Stimulated activated memory B cell treated with anti-CD40 and anti-IgM and Interleukin-4, amounts not matched to agents 10 μg/mL and 1 μg/mL and 100 μg/mL, for 72 hours (primary cell): ENCODE data around the gene TRAPPC10.

Experiments
- ATAC-seq: fragments of 150-1000 bp; cut with Tn5 transposase; 2 replicates; pipeline ENCODE4 v1.10.0; 2021
- H3K27ac Mint-ChIP-seq: one replicate; pipeline ENCODE4 v1.8.0; 2022; ENCODE audit warnings: mild to moderate bottlenecking, mixed read lengths
- H3K27me3 Mint-ChIP-seq: one replicate; pipeline ENCODE4 v1.8.0; 2022; ENCODE audit warnings: mixed read lengths
- H3K36me3 Mint-ChIP-seq: one replicate; pipeline ENCODE4 v1.8.0; 2022; ENCODE audit warnings: mixed read lengths
- H3K4me1 Mint-ChIP-seq: one replicate; pipeline ENCODE4 v1.8.0; 2022; ENCODE audit warnings: mixed read lengths
- H3K4me3 Mint-ChIP-seq: one replicate; pipeline ENCODE4 v1.8.0; 2022; ENCODE audit warnings: mild to moderate bottlenecking, moderate library complexity, mixed read lengths
- H3K9me3 Mint-ChIP-seq: one replicate; pipeline ENCODE4 v1.8.0; 2022; ENCODE audit warnings: mixed read lengths

TRAPPC10 gene

GRCh38 chr21:44057960-44058651, 46.0 kb downstream of the TRAPPC10 start:
- Mint-ChIP-seq H3K4me3 (peak overlapping the region; percentile 27), H3K9me3 (no peaks in the 10 kb centered on the region), H3K27me3 (no peaks in the 10 kb centered on the region), H3K4me1 (peaks cover 30% of the 10 kb centered on the region), H3K36me3 (peaks cover 68% of the 10 kb centered on the region), H3K27ac (peak overlapping the region; percentile 38)
- no peak for ATAC-seq

DNA sequence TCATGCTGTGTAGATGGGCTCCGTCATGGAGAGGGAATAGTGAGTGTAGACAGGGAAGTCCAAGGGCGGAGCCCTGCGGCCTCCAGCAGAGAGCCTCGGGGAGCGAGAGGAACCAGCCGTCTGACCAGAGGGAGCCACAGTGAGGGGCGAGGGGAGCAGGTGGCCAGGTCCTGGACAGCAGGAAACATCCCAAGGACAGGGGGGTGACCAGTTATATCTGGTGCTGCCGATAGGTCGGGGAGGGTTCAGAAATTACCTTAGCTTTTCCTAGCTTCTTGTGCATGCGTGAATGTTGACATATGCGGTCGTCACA, 46.5 kb downstream of the TRAPPC10 start:
- H3K36me3 Mint-ChIP-seq, result peaks cover 69% of the 10 kb centered on the region
- no peak for ATAC-seq
- peaks cover 30% of the 10 kb centered on the region for H3K4me1 Mint-ChIP-seq
- no peaks in the 10 kb centered on the region for H3K27me3 Mint-ChIP-seq
- no peak overlapping the region for H3K27ac Mint-ChIP-seq
- H3K4me3 Mint-ChIP-seq, result no peak overlapping the region
- no peaks in the 10 kb centered on the region for H3K9me3 Mint-ChIP-seq

- no peak for ATAC-seq
- no peak overlapping the region for H3K27ac Mint-ChIP-seq
- no peaks in the 10 kb centered on the region for H3K9me3 Mint-ChIP-seq
- no peak overlapping the region for H3K4me3 Mint-ChIP-seq
- no peaks in the 10 kb centered on the region for H3K27me3 Mint-ChIP-seq
- peaks cover 30% of the 10 kb centered on the region for H3K4me1 Mint-ChIP-seq
- peaks cover 68% of the 10 kb centered on the region for H3K36me3 Mint-ChIP-seq
Observed at GRCh38 chr21:44058981-44059380, 46.9 kb downstream of the TRAPPC10 start.

DNA sequence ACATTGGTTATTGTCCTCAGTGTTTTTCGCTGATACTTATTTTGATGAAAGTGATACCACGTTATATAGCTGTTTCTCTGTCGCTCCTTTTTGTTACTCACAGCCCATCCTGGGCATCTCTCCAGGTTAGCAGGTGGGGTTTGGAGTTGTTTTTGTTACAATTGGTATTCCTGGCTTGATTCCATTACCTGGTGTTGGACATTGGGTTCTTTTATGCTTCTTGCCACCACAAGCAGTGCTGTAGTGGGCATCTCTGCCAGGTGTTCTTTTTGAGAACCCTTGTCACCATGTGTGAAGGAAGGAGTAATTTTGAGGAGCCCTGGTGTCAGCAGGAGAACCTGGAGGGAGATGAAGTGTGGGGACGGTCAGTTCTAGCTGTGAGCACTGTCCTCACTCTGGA, 47.6 kb downstream of the TRAPPC10 start:
- no peak overlapping the region for H3K4me3 Mint-ChIP-seq
- no peaks in the 10 kb centered on the region for H3K27me3 Mint-ChIP-seq
- H3K36me3 Mint-ChIP-seq, result peaks cover 71% of the 10 kb centered on the region
- no peak for ATAC-seq
- H3K27ac Mint-ChIP-seq, result no peak overlapping the region
- peaks cover 33% of the 10 kb centered on the region for H3K4me1 Mint-ChIP-seq
- H3K9me3 Mint-ChIP-seq, result no peaks in the 10 kb centered on the region

DNA sequence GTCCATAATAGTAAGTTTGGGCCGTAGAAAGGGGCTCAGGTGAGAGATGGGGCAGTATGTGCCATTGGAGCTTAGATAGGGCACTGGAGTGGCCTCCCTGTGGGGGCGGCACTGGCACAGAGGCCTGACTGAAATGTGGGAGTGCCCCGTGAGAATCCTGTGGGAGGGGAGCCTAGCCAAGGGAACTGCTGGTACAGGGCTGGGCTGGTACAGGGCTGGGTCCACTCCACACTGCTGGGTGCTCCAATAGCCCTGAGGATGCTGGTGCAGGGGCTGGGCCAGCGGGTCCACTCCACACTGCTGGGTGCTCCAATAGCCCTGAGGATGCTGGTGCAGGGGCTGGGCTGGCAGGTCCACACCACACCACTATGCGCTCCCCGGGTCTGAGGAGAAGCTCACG, 50.3 kb downstream of the TRAPPC10 start:
- peaks cover 65% of the 10 kb centered on the region for H3K36me3 Mint-ChIP-seq

GRCh38 chr21:44063151-44063912, 51.2 kb downstream of the TRAPPC10 start:
- Mint-ChIP-seq H3K9me3 (no peaks in the 10 kb centered on the region), H3K4me1 (peaks cover 32% of the 10 kb centered on the region), H3K36me3 (peaks cover 64% of the 10 kb centered on the region), H3K27me3 (no peaks in the 10 kb centered on the region), H3K4me3 (no peak overlapping the region), H3K27ac (peak overlapping the region; percentile 45)
- no peak for ATAC-seq

More for the DNA sequence above, 50.3 kb downstream of the TRAPPC10 start:
- Mint-ChIP-seq H3K9me3 (no peaks in the 10 kb centered on the region), H3K4me1 (peaks cover 40% of the 10 kb centered on the region), H3K27me3 (no peaks in the 10 kb centered on the region), H3K27ac (no peak overlapping the region), H3K4me3 (no peak overlapping the region)
- no peak for ATAC-seq

DNA sequence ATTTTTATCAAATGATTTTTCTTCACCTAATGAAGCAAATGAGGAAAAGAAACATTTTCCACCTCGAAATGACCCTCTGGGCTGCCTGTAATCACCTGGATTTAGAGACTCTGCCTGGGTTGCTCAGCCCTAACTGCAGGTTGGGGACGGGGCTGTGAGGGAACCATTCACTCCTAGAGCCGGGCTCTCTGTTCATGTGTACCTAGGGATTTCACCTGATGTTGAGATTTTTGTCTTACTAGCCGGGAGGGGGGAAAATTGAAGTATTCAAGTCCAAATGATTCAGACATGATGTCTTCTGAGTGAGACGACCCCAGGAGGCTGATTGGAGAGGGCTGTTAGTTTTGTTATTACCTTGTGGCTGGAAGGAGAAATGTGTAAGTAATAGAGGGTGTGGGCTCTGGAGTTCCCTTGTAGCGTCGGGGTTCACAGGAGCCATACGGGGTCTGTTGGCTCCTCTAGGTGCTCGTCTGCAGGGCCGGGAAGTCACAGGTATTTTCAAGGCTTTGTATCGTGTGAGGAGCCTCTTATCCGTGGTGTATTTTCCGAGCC, 52.8 kb downstream of the TRAPPC10 start:
- Mint-ChIP-seq H3K4me1 (peaks cover 28% of the 10 kb centered on the region), H3K27me3 (no peaks in the 10 kb centered on the region)

DNA sequence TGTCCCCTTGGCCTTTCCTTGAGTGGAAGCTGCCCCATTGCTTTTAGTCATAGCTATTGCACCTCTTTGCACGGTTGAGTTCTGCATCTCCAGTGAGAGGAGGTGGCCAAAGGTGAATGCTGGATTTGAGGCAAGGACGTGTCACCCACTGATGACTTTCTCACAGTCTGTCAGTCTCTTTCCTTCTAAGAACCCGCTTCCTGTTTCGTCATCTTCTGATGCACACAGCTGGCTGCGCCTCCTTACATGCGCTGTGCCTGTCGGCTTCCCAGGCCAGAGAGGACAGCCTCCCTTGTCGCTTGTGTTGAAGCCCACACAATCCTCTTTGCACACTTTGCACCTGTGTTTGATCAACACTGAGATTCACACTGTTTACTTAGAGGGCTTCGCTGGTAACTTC, 53.3 kb downstream of the TRAPPC10 start:
- Mint-ChIP-seq H3K4me1 (peaks cover 28% of the 10 kb centered on the region), H3K4me3 (no peak overlapping the region), H3K36me3 (peaks cover 62% of the 10 kb centered on the region), H3K27me3 (no peaks in the 10 kb centered on the region), H3K27ac (peak overlapping the region; percentile 45), H3K9me3 (no peaks in the 10 kb centered on the region)
- ATAC-seq, result peak; percentile 85

More for the DNA sequence above, 52.8 kb downstream of the TRAPPC10 start:
- H3K27ac Mint-ChIP-seq, result peak overlapping the region; percentile 45
- H3K4me3 Mint-ChIP-seq, result no peak overlapping the region
- no peak for ATAC-seq
- H3K36me3 Mint-ChIP-seq, result peaks cover 60% of the 10 kb centered on the region
- H3K9me3 Mint-ChIP-seq, result no peaks in the 10 kb centered on the region

DNA sequence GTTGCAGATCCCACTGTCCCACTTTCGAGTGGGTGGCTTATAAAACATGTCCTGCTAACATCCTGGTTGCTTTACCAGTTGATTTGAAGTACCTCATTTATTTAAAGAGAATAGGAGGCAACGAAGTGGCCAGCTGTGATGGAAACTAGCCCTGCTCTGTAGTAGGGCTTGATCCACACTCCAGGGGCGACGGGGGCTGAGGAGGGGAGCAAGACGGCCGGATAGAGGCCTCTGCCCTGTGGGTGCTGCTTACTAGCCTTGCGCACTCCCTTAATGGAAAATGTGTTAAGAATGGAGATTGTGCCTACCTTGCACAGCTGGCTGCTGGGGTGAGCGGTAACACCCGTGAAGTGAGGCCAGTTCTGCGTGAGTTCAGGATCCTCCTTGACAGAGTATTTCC, 54.0 kb downstream of the TRAPPC10 start:
- no peak for ATAC-seq
- Mint-ChIP-seq H3K27me3 (no peaks in the 10 kb centered on the region), H3K4me1 (peaks cover 28% of the 10 kb centered on the region)

GRCh38 chr21:44067011-44067839, 55.1 kb downstream of the TRAPPC10 start:
- Mint-ChIP-seq H3K27me3 (no peaks in the 10 kb centered on the region), H3K9me3 (no peaks in the 10 kb centered on the region), H3K4me3 (no peak overlapping the region), H3K36me3 (peaks cover 68% of the 10 kb centered on the region), H3K27ac (peak overlapping the region; percentile 14), H3K4me1 (peaks cover 28% of the 10 kb centered on the region)
- ATAC-seq, result no peak

More for the DNA sequence above, 54.0 kb downstream of the TRAPPC10 start:
- Mint-ChIP-seq H3K9me3 (no peaks in the 10 kb centered on the region), H3K4me3 (no peak overlapping the region), H3K27ac (peak overlapping the region; percentile 45), H3K36me3 (peaks cover 64% of the 10 kb centered on the region)

- H3K4me3 Mint-ChIP-seq, result no peak overlapping the region
- no peak overlapping the region for H3K27ac Mint-ChIP-seq
- H3K36me3 Mint-ChIP-seq, result peaks cover 64% of the 10 kb centered on the region
- no peak for ATAC-seq
- H3K27me3 Mint-ChIP-seq, result no peaks in the 10 kb centered on the region
- H3K4me1 Mint-ChIP-seq, result peaks cover 14% of the 10 kb centered on the region
- no peaks in the 10 kb centered on the region for H3K9me3 Mint-ChIP-seq
Observed at GRCh38 chr21:44070391-44070790, 58.3 kb downstream of the TRAPPC10 start.

DNA sequence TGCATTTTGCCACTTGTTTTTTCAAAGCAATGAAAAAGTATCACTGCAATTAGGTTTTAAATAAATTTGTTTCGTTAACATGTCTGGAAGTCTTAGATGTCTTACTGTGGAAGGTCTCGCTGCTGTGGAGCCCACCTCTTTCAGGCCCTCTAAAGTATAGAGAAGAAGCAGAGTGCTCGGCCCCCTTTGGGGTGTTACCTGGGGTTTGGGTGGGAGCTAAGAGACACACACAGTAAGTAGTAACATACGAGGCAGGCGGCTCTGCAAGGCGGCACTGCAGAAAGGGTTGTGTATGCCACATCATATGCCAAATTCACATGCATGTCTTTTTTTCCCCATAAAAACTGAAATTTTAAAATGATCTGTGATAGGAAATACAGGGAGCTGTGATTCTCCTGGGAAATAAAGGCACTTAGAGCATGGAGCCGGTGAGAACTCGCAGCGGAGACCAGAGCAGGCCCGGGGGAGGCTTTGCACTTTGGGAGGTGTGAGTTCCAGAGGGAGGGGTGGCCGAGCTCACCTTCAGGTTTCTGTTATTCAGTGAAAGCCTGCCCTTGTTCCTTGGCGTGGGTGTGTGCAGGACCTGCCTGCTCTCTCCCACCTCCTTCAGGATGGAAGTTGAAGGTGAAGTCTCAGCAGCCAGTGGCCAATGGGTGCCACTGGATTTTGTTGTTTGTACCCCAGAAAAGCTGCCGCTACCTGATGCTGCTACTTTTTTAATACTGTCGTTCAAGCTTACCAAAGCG, 59.4 kb downstream of the TRAPPC10 start:
- H3K36me3 Mint-ChIP-seq, result peaks cover 64% of the 10 kb centered on the region
- ATAC-seq, result no peak
- H3K4me3 Mint-ChIP-seq, result no peak overlapping the region
- H3K27ac Mint-ChIP-seq, result no peak overlapping the region
- no peaks in the 10 kb centered on the region for H3K27me3 Mint-ChIP-seq
- no peaks in the 10 kb centered on the region for H3K9me3 Mint-ChIP-seq
- peaks cover 6% of the 10 kb centered on the region for H3K4me1 Mint-ChIP-seq

DNA sequence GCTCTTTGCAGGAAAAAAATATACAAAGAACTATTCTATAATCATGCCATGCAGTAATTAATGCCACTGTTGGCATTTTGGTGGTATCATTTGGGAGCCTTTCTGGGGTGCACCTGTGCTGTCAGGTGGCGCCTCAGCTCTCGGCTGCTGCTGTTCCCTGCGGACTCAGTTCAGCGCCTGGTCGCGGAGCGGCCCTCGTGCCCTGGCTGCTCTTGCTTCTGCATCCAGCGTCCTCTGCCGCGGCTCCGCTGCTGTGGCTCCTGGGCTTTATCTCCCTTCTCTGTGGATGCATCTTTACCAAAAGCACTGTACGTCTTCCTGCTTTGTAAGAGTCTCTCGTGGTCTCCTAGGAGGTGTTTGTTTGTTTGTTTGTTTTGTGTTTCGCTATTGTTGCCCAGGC, 60.0 kb downstream of the TRAPPC10 start:
- Mint-ChIP-seq H3K4me3 (no peak overlapping the region), H3K27ac (no peak overlapping the region), H3K36me3 (peaks cover 64% of the 10 kb centered on the region), H3K4me1 (peaks cover 3% of the 10 kb centered on the region), H3K9me3 (no peaks in the 10 kb centered on the region), H3K27me3 (no peaks in the 10 kb centered on the region)
- ATAC-seq, result no peak

DNA sequence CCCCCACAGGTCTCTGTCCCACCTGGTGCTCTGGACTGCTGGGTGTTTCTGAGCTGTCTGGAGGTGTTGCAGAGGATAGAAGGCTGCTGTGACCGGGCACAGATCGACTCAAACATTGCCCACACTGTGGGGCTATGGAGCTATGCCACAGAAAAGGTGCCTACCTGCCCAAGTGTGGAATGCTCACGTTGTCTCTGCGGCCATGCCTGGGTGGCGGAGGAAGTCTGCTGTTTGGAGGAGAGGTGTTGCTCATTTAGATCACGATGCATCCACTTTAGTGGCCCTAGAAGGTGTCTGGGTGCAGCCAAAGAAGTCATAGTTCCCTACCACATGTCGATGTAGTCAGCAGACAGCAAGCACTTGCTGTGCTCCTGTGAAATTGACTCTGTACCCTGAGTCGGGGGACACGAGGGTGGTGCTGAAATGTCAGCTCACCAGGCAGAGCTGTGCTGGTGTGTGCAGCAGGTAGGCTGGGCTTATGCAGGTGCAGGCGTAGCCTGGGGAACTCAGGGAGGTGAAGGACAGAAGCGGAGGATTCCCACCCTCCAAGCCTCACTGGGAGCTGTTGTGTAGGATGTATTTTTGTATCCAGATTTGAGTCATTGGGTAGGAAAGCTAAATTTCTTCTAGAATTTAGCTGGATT, 62.3 kb downstream of the TRAPPC10 start:
- Mint-ChIP-seq H3K4me3 (no peak overlapping the region), H3K9me3 (no peaks in the 10 kb centered on the region), H3K4me1 (no peaks in the 10 kb centered on the region), H3K27ac (no peak overlapping the region), H3K36me3 (peaks cover 59% of the 10 kb centered on the region), H3K27me3 (no peaks in the 10 kb centered on the region)
- no peak for ATAC-seq
